NCI-H2107 treated with DMSO at 0.1 percent for 48 hours (cell line): ENCODE measurements around the gene TEX22.

ENCODE experiments used
- DNase-seq: peaks from one replicate; lab custom pipeline; 2025; ENCODE audit not compliant: unreplicated experiment; lab: John Stamatoyannopoulos, UW

Gene TEX22

DNA sequence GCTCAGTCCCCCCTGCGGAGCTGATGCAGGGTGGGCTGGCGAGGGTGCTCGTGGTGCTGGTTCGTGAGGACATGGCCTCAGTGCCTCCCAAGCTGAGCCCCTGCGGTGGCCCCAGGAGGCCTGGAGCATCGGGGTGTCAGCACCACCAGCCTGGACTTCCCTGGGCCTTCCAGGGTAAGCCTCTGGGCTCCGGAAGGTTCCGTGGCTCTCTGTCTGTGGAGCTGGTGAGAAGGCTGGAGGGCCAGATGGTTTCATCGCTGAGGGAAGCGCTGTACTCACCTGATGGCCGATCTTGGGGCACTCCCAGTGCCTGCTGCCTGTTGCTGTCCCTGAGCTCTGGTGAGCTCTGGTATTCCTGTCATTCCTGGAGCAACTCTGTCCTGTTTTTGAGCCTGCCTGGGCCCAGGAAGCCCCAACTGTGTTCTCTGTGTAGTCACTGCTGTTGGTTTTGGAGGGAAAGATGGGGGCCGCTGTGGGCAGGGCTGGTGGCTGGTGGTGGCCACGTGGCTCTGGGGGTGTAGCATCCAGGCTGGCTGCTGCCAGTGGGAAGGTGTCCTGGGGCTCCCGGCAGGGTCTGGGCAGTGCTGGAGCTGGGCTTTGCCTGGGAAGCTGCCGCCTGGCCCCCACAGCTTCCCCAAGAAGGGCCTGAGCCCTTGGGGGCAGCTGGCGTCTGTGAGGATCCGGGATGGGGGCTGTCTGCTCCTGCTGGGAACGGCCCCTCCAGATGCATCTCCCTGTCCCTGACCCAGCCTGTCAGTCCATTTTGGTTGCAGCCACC, 39.6 kb downstream of the TEX22 start:
- DNase-seq: no peak

- no peak for DNase-seq
Observed at GRCh38 chr14:105439179-105439578, 40.8 kb downstream of the TEX22 start.

GRCh38 chr14:105439710-105440553, 41.6 kb downstream of the TEX22 start:
- no peak for DNase-seq

DNA sequence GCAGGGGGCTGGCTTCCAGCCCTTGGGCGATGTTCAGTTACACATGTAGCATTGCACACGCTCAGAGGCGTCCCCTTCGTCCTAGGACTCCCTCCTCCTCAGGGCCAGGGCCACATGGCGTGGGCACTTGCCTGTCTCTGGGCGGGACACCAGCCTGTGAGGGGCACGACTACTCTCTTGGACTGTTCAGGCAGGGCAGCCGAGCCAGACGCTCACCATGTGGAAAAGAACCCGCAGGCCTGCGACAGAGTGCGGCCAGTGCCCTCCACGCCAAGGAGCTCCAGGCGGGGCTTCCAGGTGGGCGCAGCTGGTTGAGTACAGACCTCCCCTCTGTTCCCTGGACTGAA, 42.2 kb downstream of the TEX22 start:
- DNase-seq: no peak

DNA sequence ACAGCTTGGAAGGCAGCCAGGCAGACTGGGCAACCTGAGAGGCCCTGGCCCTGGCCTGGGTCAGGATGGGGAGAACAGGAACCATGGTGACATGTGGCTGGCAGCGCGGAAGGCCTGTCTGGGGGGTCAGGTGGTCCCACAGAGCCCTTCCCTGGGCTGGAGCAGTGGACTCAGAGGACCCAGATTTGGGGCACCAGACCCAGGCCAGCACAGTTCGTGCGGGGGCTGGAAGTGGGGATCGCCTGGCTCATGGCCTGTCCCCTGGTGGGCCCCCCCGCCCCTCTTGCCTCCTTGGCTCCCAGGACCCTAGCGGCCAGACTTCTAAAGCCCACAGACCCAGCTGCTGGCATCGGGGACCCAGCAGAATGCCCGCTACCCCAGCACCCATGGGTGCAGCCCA, 42.7 kb downstream of the TEX22 start:
- DNase-seq: no peak

GRCh38 chr14:105442125-105442524, 43.8 kb downstream of the TEX22 start:
- DNase-seq: no peak

DNA sequence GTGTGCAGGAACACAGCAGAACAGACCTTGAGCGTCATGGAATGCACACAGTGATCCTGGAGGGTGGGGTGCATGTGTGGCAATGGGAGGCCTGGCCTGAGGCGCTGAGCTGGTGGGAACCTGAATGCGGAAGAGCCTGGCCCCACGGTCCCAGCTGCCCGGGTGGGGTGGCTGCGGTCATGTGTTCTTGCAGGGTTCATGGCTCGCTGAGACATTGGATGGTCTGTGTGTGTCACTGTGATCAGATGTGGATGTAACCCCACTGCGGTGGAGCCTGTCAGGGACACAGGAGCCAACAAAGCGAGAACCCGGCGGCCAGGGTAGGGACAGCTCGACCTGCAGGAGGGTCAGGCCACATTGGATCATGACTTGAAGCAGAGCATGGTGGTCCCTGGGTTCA, 44.5 kb downstream of the TEX22 start:
- DNase-seq: no peak

DNA sequence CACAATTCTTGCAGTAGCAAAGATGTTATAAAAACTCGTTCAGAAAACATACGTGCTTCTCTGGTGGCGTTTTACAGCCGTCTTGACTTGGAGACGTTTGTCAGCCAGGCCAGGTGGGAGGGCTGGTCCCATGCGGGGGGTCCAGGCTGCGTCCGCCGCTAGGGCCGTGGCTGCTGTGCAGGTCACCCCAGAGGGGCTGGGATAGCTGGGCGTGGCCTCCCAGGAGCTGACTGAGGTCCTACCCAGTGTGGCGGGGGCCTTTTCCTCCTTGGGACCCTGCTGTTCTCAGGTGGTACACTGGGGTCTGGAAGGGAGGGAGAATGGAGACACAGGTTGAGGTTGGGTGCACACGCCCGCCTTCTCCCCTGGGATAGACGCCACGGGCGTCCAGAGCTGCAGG, 46.5 kb downstream of the TEX22 start:
- no peak for DNase-seq

- DNase-seq: no peak
Observed at GRCh38 chr14:105445290-105445689, 47.0 kb downstream of the TEX22 start.

DNA sequence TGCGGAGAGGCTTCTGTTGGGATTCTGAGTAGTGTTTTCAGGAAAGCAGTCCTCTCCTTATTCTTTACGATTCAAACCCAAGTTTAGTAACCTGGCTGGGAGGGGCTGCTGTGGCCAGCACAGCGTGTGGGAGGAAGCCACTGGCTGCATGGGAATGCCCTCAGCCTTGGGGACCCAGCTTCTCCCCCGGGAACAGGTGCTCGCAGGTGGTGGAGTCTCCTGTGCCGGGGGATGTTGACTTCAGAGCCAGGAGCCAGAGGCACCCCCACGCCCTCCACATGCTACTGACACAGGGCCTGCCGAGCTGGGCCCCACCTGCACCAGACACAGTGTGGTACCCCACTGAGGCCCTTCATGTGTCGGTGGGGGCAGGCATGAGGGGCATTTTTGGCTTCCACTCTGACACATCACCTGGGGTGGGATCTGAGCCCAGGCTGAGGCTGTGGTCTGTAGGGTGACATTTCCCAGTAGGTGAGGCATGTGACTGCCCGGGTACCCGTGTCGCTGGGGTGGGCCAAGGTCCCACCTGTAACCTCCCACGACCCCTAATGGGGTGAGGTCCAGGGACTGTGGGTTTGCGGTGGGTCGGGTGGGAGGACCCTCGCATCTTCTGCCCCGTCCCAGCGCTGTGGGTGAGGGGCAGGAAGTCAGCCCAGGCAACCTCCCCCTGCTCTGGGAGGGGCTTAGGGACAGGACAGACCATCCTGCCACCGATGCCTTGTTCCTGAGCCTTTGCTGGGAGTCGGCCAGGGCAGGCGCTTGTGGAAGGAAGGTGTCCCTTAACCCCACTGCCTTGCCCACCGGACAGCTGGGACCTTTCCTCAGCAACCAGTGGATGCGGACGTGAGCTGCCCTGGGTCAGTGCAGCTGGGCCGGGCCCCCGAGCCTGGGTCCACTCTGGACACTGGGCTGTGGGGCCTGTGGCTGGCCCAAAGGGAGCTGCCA, 47.8 kb downstream of the TEX22 start:
- DNase-seq: no peak

DNA sequence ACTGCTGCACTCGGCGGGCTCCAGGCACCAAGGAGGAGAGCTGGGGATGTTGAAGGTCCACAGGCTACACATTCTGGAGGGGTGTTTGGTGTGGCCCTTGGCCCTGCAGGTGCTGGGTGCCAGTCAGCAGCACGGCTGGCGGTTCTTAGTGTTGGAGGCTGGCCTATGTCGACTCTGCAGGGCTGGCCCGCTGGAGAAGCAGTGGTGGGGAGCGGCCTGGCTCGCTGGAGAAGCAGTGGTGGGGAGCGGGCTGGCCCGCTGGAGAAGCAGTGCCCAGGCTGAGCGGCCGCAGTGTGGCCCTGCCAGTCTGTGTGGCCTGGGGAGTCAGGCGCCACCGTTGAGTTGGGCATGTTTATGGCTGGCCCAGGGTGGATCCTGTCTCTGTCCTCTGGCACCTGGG, 48.6 kb downstream of the TEX22 start:
- DNase-seq: no peak

GRCh38 chr14:105447651-105448640, 49.6 kb downstream of the TEX22 start:
- no peak for DNase-seq

GRCh38 chr14:105448706-105449111, 50.4 kb downstream of the TEX22 start:
- no peak for DNase-seq

DNA sequence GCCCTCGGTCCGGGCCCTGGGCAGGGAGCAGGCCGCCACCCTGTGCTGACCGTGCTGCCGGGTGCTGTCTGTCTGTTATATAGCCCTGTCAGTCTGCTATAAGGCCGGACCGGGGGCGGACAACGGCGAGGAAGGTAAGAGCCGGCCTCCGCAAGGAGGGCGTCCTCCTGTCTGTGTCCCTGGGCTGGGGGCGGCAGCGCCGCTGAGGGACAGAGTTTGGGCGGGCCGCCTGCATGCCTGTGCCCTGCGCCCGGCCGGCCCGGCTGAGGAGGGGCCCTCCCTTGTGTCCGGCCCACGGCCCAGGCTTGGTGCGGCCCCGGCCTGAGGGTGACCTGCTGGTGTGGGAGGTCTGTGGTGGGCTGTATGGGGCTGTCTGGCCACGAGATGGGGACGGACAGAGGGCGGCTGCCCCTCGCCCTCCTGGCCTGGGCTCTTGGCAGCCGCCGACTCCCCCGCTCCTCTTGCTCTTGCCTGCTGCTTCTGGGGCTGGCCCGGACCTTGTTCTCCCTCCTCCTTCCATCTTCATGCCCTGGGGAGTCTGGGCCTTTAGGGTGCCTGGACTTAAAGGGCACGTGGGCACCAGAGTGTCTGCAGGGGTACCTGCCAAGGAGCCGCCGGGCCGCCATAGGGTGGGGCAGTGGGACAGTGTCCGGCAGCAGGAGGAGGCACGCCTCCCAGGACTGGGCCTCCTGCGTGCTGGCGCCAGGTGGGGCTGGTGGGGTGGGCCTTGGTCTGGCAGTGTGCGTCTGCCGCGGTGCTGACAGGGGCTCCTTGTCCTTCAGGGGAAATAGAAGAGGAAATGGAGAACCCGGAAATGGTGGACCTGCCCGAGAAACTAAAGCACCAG, 51.2 kb downstream of the TEX22 start:
- no peak for DNase-seq

DNA sequence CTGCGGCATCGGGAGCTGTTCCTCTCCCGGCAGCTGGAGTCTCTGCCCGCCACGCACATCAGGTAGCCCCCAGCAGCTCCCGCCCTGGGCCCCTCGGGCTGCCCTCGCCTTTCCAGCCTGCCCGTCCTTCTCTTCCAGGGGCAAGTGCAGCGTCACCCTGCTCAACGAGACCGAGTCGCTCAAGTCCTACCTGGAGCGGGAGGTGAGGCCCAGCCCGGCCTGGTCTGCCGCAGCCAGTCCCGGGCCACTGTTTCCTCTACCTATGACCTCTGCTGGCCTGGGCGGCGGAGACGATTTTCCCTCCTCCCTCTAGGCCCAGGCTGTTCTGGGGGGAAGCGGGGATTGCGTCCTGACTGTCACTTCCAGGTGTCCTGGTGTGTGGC, 51.8 kb downstream of the TEX22 start:
- DNase-seq: no peak

GRCh38 chr14:105450864-105451720, 52.8 kb downstream of the TEX22 start:
- peak; percentile 32 for DNase-seq

- DNase-seq: no peak
Observed at GRCh38 chr14:105452963-105453362, 54.6 kb downstream of the TEX22 start.

GRCh38 chr14:105453847-105454246, 55.5 kb downstream of the TEX22 start:
- no peak for DNase-seq
